K562 (cell line): ENCODE results near the gene KIF19. TPM values are rescaled to one million over a fixed set of nuclear protein-coding genes. Genes with fewer than 3 reads are reported as not detected.

ENCODE experiments used
- ATAC-seq: fragments of 200-7000 bp; cut with Tn5 transposase; 3 replicates; pipeline ENCODE4 v1.9.1; 2020; ENCODE audit warnings: moderate library complexity
- BruUV-seq: library from RNA; stranded (reverse); fragments of 400-500 nt; replicated peaks from 2 replicates; lab custom pipeline; 2021; lab: Mats Ljungman, UMichigan
- CTCF ChIA-PET: fragments of 300-600 bp; formaldehyde crosslinking; extraction: SDS; loops from one replicate; lab custom pipeline; 2021; ENCODE audit warnings: low intra/inter-chr PET ratio; lab: Yijun Ruan, JAX
- POLR2A ChIA-PET: fragments of 300-600, 350-650 bp; sonication (Branson Sonifier 250); formaldehyde crosslinking; extraction: SDS; loops from one replicate; lab custom pipeline; 2021; ENCODE audit warnings: antibody characterized with exemption, inconsistent platforms; lab: Yijun Ruan, JAX
- DNase-seq, 4 experiments: peaks; one replicate each; pipeline versions ENCODE4 v3.0.0 to v3.0.0-alpha.2; 2011 to 2018; ENCODE audit warnings: low spot score in 3 of 4, mixed read lengths in 3 of 4; ENCODE audit errors: extremely low read depth in 1 of 4
- FAIRE-seq: peaks from 2 replicates; lab custom pipeline; 2011; peaks lifted over from hg19 to GRCh38; lab: Jason Lieb, UNC
- H2AFZ ChIP-seq: 2 replicates; pipeline ENCODE4 v1.6.0; 2011; ENCODE audit warnings: low read depth, low read length, control low read depth, inconsistent platforms
- H3K27ac ChIP-seq: fragments of 200-600 bp; 3 replicates; pipeline ENCODE4 v1.8.0; 2011; ENCODE audit warnings: low read depth, mild to moderate bottlenecking, control low read depth, inconsistent platforms, low read length, moderate library complexity, mixed read lengths; ENCODE audit errors: extremely low read depth
- H3K27me3 ChIP-seq, 2 experiments: fragments of 300-600 bp in 1 of 2; 2 replicates in 1 of 2; 3 replicates in 1 of 2; pipeline versions ENCODE4 v1.6.0 to v1.8.0; 2011; ENCODE audit warnings: inconsistent platforms in 2 of 2, low read length in 2 of 2, mild to moderate bottlenecking in 1 of 2, mixed read lengths in 1 of 2, moderate library complexity in 1 of 2; ENCODE audit not compliant: control insufficient read depth in 2 of 2, insufficient read depth in 2 of 2
- H3K36me3 ChIP-seq: fragments of 300-600 bp; 3 replicates; pipeline ENCODE4 v1.8.0; 2011; ENCODE audit warnings: mild to moderate bottlenecking, low read length, inconsistent platforms; ENCODE audit not compliant: control insufficient read depth, insufficient read depth
- H3K4me1 ChIP-seq, 2 experiments: fragments of 200-600 bp in 1 of 2; replicated peaks in 1 of 2; 2 replicates in 1 of 2; 3 replicates in 1 of 2; pipeline versions ENCODE4 v1.5.1 to v1.8.0; 2011; ENCODE audit warnings: inconsistent platforms in 2 of 2, low read length in 2 of 2, mild to moderate bottlenecking in 1 of 2, mixed read lengths in 1 of 2, moderate library complexity in 1 of 2; ENCODE audit not compliant: control insufficient read depth in 2 of 2, insufficient read depth in 2 of 2
- H3K4me2 ChIP-seq: 2 replicates; pipeline ENCODE4 v1.6.1; 2011; ENCODE audit warnings: low read length, control low read depth, inconsistent platforms, mixed read lengths; ENCODE audit not compliant: insufficient read depth
- H3K4me3 ChIP-seq: fragments of 200-600 bp; sonication (generic), shearing (Covaris generic); 2 replicates; pipeline ENCODE4 v1.5.1; 2016; ENCODE audit warnings: control low read depth, inconsistent platforms
- H3K79me2 ChIP-seq: fragments of 200-600 bp; 3 replicates; pipeline ENCODE4 v1.8.0; 2011; ENCODE audit warnings: low read length, inconsistent platforms; ENCODE audit not compliant: control insufficient read depth, insufficient read depth
- H3K9ac ChIP-seq, 2 experiments: 2 replicates each; pipeline versions ENCODE4 v1.6.0 to v1.6.1; 2011; ENCODE audit warnings: low read depth in 2 of 2, low read length in 2 of 2, control low read depth in 1 of 2, inconsistent platforms in 1 of 2, mild to moderate bottlenecking in 1 of 2, mixed read lengths in 1 of 2; ENCODE audit not compliant: insufficient read depth in 1 of 2
- H3K9me1 ChIP-seq: one replicate; pipeline ENCODE4 v1.6.0; 2011; ENCODE audit warnings: inconsistent platforms, mild to moderate bottlenecking, low read length, moderate library complexity; ENCODE audit not compliant: control insufficient read depth, insufficient read depth
- H3K9me3 ChIP-seq: replicated peaks from 2 replicates; pipeline ENCODE4 v1.5.1; 2011; ENCODE audit warnings: low read depth, low read length, inconsistent platforms; ENCODE audit not compliant: control insufficient read depth, insufficient read depth
- H4K20me1 ChIP-seq: replicated peaks from 2 replicates; pipeline ENCODE4 v1.6.1; 2011; ENCODE audit warnings: low read length, inconsistent platforms, mixed read lengths; ENCODE audit not compliant: control insufficient read depth, insufficient read depth
- ARID4B ChIP-seq: sonication (generic); formaldehyde crosslinking; IDR thresholded peaks from 2 replicates; pipeline ENCODE4 v1.8.0; 2022; ENCODE audit warnings: mild to moderate bottlenecking, missing genetic modification reagents
- BRF1 ChIP-seq: IDR thresholded peaks from 3 replicates; pipeline ENCODE4 v1.6.1; 2011; ENCODE audit warnings: borderline replicate concordance, mild to moderate bottlenecking; ENCODE audit not compliant: insufficient read length; ENCODE audit errors: extremely low read depth
- ELF2 ChIP-seq: fragments of 250-450 bp; sonication (Bioruptor Pico); IDR thresholded peaks from 2 replicates; pipeline ENCODE4 v1.5.0; 2021; ENCODE audit warnings: mild to moderate bottlenecking
- GTF2B ChIP-seq: IDR thresholded peaks from 2 replicates; pipeline ENCODE4 v1.6.1; 2011; ENCODE audit not compliant: insufficient read length; ENCODE audit errors: extremely low read depth
- IFI16 ChIP-seq: fragments of 250-450 bp; sonication (Bioruptor Pico); IDR thresholded peaks from 2 replicates; pipeline ENCODE4 v2.1.2; 2022; ENCODE audit warnings: mild to moderate bottlenecking, inconsistent platforms
- L3MBTL2 ChIP-seq: fragments of 450-650 bp; IDR thresholded peaks from 2 replicates; pipeline ENCODE4 v1.6.1; 2016; ENCODE audit warnings: mild to moderate bottlenecking, moderate library complexity
- MAFG ChIP-seq: fragments of 450-650 bp; conservative IDR thresholded peaks from 2 replicates; pipeline ENCODE4 v1.6.1; 2016; ENCODE audit warnings: missing genetic modification characterization, missing compliant biosample characterization
- MTF1 ChIP-seq: fragments of 250-450 bp; sonication (Bioruptor Pico); IDR thresholded peaks from 2 replicates; pipeline ENCODE4 v1.9.0; 2021; ENCODE audit warnings: moderate library complexity, mild to moderate bottlenecking, inconsistent platforms, borderline replicate concordance
- NCOA1 ChIP-seq: fragments of 450-650 bp; IDR thresholded peaks from 2 replicates; pipeline ENCODE4 v1.6.1; 2016; ENCODE audit warnings: low read depth
- NELFE ChIP-seq: IDR thresholded peaks from 2 replicates; pipeline ENCODE4 v1.6.1; 2011; ENCODE audit warnings: mild to moderate bottlenecking; ENCODE audit not compliant: insufficient read depth, insufficient read length
- NR2C1 ChIP-seq, 2 experiments: fragments of 450-650 bp; IDR thresholded peaks; 2 replicates each; pipeline ENCODE4 v1.6.1; 2017; ENCODE audit warnings: mild to moderate bottlenecking in 2 of 2, antibody characterized with exemption in 1 of 2, inconsistent platforms in 1 of 2, missing compliant biosample characterization in 1 of 2, missing genetic modification characterization in 1 of 2
- NR2F6 ChIP-seq: fragments of 450-650 bp; formaldehyde crosslinking; IDR thresholded peaks from 2 replicates; pipeline ENCODE4 v1.4.0; 2020; ENCODE audit warnings: mild to moderate bottlenecking
- RBM25 ChIP-seq: fragments of 200-400 bp; formaldehyde crosslinking; IDR thresholded peaks from 2 replicates; pipeline ENCODE4 v1.6.1; 2018; ENCODE audit warnings: low read length, low read depth, moderate library complexity; ENCODE audit not compliant: severe bottlenecking
- SP1 ChIP-seq: sonication (generic); formaldehyde crosslinking; IDR thresholded peaks from 2 replicates; pipeline ENCODE4 v1.8.1; 2022; ENCODE audit warnings: mild to moderate bottlenecking, missing genetic modification reagents
- SRSF1 ChIP-seq: fragments of 200-400 bp; formaldehyde crosslinking; IDR thresholded peaks from 2 replicates; pipeline ENCODE4 v1.6.1; 2017; ENCODE audit warnings: mild to moderate bottlenecking, low read depth, low read length, moderate library complexity
- ZBTB1 ChIP-seq: sonication (generic); formaldehyde crosslinking; IDR thresholded peaks from 2 replicates; pipeline ENCODE4 v1.8.1; 2023; ENCODE audit warnings: missing genetic modification reagents, low read depth, mild to moderate bottlenecking, borderline replicate concordance
- ZNF282 ChIP-seq: sonication (generic); formaldehyde crosslinking; IDR thresholded peaks from 2 replicates; pipeline ENCODE4 v1.8.1; 2023; ENCODE audit warnings: missing genetic modification reagents
- ZNF316 ChIP-seq: fragments of 450-650 bp; IDR thresholded peaks from 2 replicates; pipeline ENCODE4 v1.6.1; 2016
- WGBS: fragments of 100-300 bp; shearing (Covaris generic); methylation state at CpG from one replicate; pipeline ENCODE4 v1.1.6; 2016; ENCODE audit warnings: low coverage, mixed read lengths; ENCODE audit not compliant: insufficient coverage; ENCODE audit errors: missing lambda C conversion rate; 5-methylcytosine and 5-hydroxymethylcytosine counted together
- in situ Hi-C: fragments of 300-500 bp; cut with MboI; formaldehyde crosslinking; loops from 4 replicates; pipeline ENCODE4 v1.15.0; 2018; ENCODE audit warnings: inconsistent platforms, mixed read lengths
- intact Hi-C: fragments of 100-400 bp; cut with micrococcal nuclease; formaldehyde crosslinking; loops from 2 replicates; pipeline ENCODE4 v1.14.2; 2022
- polyA plus RNA-seq, 8 experiments: library from polyadenylated mRNA; depleted of rRNA in 4 of 8; stranded (reverse) in 5 of 8; unstranded in 3 of 8; fragments of >200 nt; fragmentation: Nextera tagmentation in 2 of 8; fragmentation: Illumina TruSeq in 1 of 8; extraction: Ambion mirVana in 2 of 8; extraction: Trizol in 1 of 8; gene quantifications; 2 replicates each; pipeline versions ENCODE4 v1.2.1 to v1.2.3, GENCODE V29; 2011 to 2014; ENCODE audit warnings: inconsistent platforms in 1 of 8, missing spikeins in 1 of 8
- total RNA-seq, 7 experiments: library from RNA; depleted of rRNA in 6 of 7; stranded (reverse); fragments of >200 nt in 6 of 7; fragmentation: Illumina TruSeq in 2 of 7; extraction: Trizol in 2 of 7; gene quantifications; 2 replicates each; pipeline versions ENCODE4 v1.2.1 to v1.2.3, GENCODE V29; 2011 to 2021; ENCODE audit warnings: low replicate concordance in 1 of 7

KIF19 gene
- total and polyA plus RNA-seq, 9 of the 15 experiments (the other 6 are each of a cell fraction or from before 2014, with no cell fraction given): 0.10 TPM; not detected in 8

GRCh38 chr17:74362069-74362405 is 36.0 kb downstream of the KIF19 start:
- peaks cover 0 to 25% of the 10 kb centered on the region in 2 experiments; a peak in 2 of 5 replicates for H3K4me1 ChIP-seq
- TF ChIP-seq NR2C1 (IDR thresholded peaks at IDR 0.05) (no peak), NR2C1 (tag; IDR thresholded peaks at IDR 0.05) (no peak), SRSF1 (no peak), NCOA1 (no peak), ARID4B (CRISPR knock-in tag) (no peak), NELFE (no peak), IFI16 (CRISPR knock-in tag) (no peak), MAFG (tag) (no peak), ZNF282 (no peak), MTF1 (CRISPR knock-in tag) (no peak), ELF2 (CRISPR knock-in tag) (no peak), SP1 (CRISPR knock-in tag) (no peak), L3MBTL2 (no peak), NR2F6 (no peak), ZBTB1 (CRISPR knock-in tag) (no peak), ZNF316 (no peak), BRF1 (no peak), GTF2B (no peak), RBM25 (no peak)
- no peak for FAIRE-seq
- no peak for DNase-seq
- no peaks in the 10 kb centered on the region for H3K9me1 ChIP-seq
- peaks cover 14 to 58% of the 10 kb centered on the region in 2 experiments; a peak in 3 of 5 replicates for H3K27me3 ChIP-seq
- no peak for ATAC-seq
- H3K79me2 ChIP-seq: no peaks in the 10 kb centered on the region
- H4K20me1 ChIP-seq: peaks cover 10% of the 10 kb centered on the region; the same call in 1 of the 2 replicates
- intact Hi-C loops (loop anchor here (5.0 kb wide), 1 partner anchor 150 kb away; the partner anchor contains the start of gene TTYH2), in situ Hi-C loops (no loop called here)
- CTCF ChIA-PET: interaction anchor here (1.0 to 1.6 kb wide), 4 partner anchors 56 to 153 kb away, joined by 4 to 12 read pairs (median 8); no protein-coding TSS in a partner anchor
- WGBS: 0% methylated on average over 8 of the region's 9 CpGs
- no peaks in the 10 kb centered on the region for H3K9me3 ChIP-seq
- H3K9ac ChIP-seq: no peak overlapping the region
- no peaks in the 10 kb centered on the region for H3K36me3 ChIP-seq
- POLR2A ChIA-PET: interaction anchor here (0.6 to 1.5 kb wide), 5 partner anchors 12 to 340 kb away, joined by 3 read pairs; no protein-coding TSS in a partner anchor
- no peak overlapping the region for H2AFZ ChIP-seq
- BruUV-seq: no TSS peak
- H3K4me2 ChIP-seq: no peak overlapping the region
- H3K27ac ChIP-seq: no peak overlapping the region
- H3K4me3 ChIP-seq: no peak overlapping the region
